GM21529 (cell line): ENCODE results near the gene PRPF40A.
"Not testable (repeated sequence)": the region's sequence is repeated elsewhere in the genome, so short reads cannot be mapped to it uniquely, and the experiment has no call there.

ENCODE experiments used
- ATAC-seq: cut with Tn5 transposase; IDR thresholded peaks from one replicate; pipeline ENCODE4 v1.9.1; 2021; ENCODE audit not compliant: unreplicated experiment

Gene PRPF40A

GRCh38 chr2:152717228-152718075 is at the start of gene PRPF40A:
Gene PRPF40A, minus strand, starts transcription at chr2:152717461. Its CDS starts 22 bp downstream, at chr2:152717439.
- peak; percentile 63 for ATAC-seq

- no peak for ATAC-seq
These were observed 49.7 kb upstream of the PRPF40A start for GRCh38 chr2:152766928-152767327.

GRCh38 chr2:152763651-152764050 is 46.4 kb upstream of the PRPF40A start:
- ATAC-seq: no peak

GRCh38 chr2:152763208-152763607 is 45.9 kb upstream of the PRPF40A start:
- not testable (repeated sequence) for ATAC-seq

- ATAC-seq: no peak
These were observed 44.9 kb upstream of the PRPF40A start for GRCh38 chr2:152762202-152762601.

- no peak for ATAC-seq
These were observed 44.0 kb upstream of the PRPF40A start for GRCh38 chr2:152761214-152761613.

- no peak for ATAC-seq
These were observed 42.2 kb upstream of the PRPF40A start for GRCh38 chr2:152759290-152760072.

GRCh38 chr2:152755029-152755428 is 37.8 kb upstream of the PRPF40A start:
- no peak for ATAC-seq

- ATAC-seq: not testable (repeated sequence)
These were observed 30.5 kb upstream of the PRPF40A start for GRCh38 chr2:152747751-152748150.

GRCh38 chr2:152743002-152743401 is 25.7 kb upstream of the PRPF40A start:
- no peak for ATAC-seq

GRCh38 chr2:152740743-152741328 is 23.6 kb upstream of the PRPF40A start:
- peak; percentile 83 for ATAC-seq

- not testable (repeated sequence) for ATAC-seq
These were observed 22.4 kb upstream of the PRPF40A start for GRCh38 chr2:152739705-152740104.

GRCh38 chr2:152738438-152738837 is 21.2 kb upstream of the PRPF40A start:
- ATAC-seq: no peak

- not testable (repeated sequence) for ATAC-seq
These were observed 20.2 kb upstream of the PRPF40A start for GRCh38 chr2:152737509-152737908.

GRCh38 chr2:152730591-152731333 is 13.5 kb upstream of the PRPF40A start:
- ATAC-seq: peak; percentile 82

- ATAC-seq: no peak
These were observed 12.6 kb upstream of the PRPF40A start for GRCh38 chr2:152729844-152730243.

GRCh38 chr2:152723918-152724317 is 6.7 kb upstream of the PRPF40A start:
- ATAC-seq: no peak

- ATAC-seq: not testable (repeated sequence)
These were observed 5.4 kb upstream of the PRPF40A start for GRCh38 chr2:152722639-152723038.

GRCh38 chr2:152720794-152721193 is 3.5 kb upstream of the PRPF40A start:
- no peak for ATAC-seq

- ATAC-seq: peak; percentile 32
These were observed 1.8 kb upstream of the PRPF40A start for GRCh38 chr2:152718909-152719645.
